ENCODE measurements around the gene UBE2E2. TPM values are rescaled to one million over a fixed set of nuclear protein-coding genes. Genes with fewer than 3 reads are reported as not detected.

Gene UBE2E2
- total and polyA plus RNA-seq, 4 donors, result 21.5 to 87.5 (median 29.0) TPM

DNA sequence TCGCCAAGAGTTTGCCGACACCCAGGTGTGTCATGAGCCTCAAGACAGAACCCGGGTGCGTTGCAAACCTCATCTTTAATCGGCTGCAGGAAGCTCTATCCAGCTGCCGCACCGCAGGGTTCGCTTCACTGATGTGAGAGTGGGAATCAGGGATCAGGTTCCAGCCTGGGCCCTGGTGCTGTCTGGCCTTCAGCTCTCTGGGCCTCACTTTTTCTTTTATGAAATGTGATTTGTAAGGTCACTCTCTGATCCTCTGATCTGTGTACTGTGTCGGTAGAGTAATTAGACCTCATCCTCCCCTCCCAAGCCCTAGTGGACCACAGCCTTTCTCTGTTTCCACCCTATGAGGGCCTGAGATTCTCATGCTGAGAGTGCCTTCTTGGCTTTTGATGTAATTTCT, 399.8 kb downstream of the UBE2E2 start:
- DNase-seq (no peak), ATAC-seq (ENCODE audit: insufficient read depth, low FRiP score) (no peak)
- H3K36me3 ChIP-seq (ENCODE audit: control insufficient read depth in 4 of 4, insufficient read depth in 4 of 4, low read length in 4 of 4), result no peaks in the 10 kb centered on the region
- H3K9ac ChIP-seq (ENCODE audit: insufficient read depth in 1 of 2, low read length in 2 of 2), result no peak overlapping the region
- H3K9me3 ChIP-seq (ENCODE audit: control insufficient read depth in 4 of 4, insufficient read depth in 3 of 4, low read length in 3 of 4), result no peaks in the 10 kb centered on the region
- no peaks in the 10 kb centered on the region for H3K27me3 ChIP-seq (ENCODE audit: control insufficient read depth in 3 of 3, insufficient read depth in 3 of 3, low read length in 2 of 3)
- no peak overlapping the region for H3K4me3 ChIP-seq
- H3K27ac ChIP-seq (ENCODE audit: low read depth in 1 of 2, low read length in 1 of 2), result no peak overlapping the region
- TF ChIP-seq, protein P1, sequence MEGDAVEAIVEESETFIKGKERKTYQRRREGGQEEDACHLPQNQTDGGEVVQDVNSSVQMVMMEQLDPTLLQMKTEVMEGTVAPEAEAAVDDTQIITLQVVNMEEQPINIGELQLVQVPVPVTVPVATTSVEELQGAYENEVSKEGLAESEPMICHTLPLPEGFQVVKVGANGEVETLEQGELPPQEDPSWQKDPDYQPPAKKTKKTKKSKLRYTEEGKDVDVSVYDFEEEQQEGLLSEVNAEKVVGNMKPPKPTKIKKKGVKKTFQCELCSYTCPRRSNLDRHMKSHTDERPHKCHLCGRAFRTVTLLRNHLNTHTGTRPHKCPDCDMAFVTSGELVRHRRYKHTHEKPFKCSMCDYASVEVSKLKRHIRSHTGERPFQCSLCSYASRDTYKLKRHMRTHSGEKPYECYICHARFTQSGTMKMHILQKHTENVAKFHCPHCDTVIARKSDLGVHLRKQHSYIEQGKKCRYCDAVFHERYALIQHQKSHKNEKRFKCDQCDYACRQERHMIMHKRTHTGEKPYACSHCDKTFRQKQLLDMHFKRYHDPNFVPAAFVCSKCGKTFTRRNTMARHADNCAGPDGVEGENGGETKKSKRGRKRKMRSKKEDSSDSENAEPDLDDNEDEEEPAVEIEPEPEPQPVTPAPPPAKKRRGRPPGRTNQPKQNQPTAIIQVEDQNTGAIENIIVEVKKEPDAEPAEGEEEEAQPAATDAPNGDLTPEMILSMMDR (IDR thresholded peaks at IDR 0.05; ENCODE audit: control extremely low read depth, extremely low read depth), result no peak
- WGBS, 2 donors, result 92 to 93% methylated on average over 9 of the region's 9 CpGs
- peaks cover 0 to 21% (median 3%) of the 10 kb centered on the region in 5 donors for H3K4me1 ChIP-seq (ENCODE audit: control insufficient read depth in 5 of 5, insufficient read depth in 5 of 5, low read length in 5 of 5)

- no peak for ATAC-seq (ENCODE audit: insufficient read depth, low FRiP score)
- no peaks in the 10 kb centered on the region for H3K36me3 ChIP-seq (ENCODE audit: control insufficient read depth in 4 of 4, insufficient read depth in 4 of 4, low read length in 4 of 4)
- H3K27me3 ChIP-seq (ENCODE audit: control insufficient read depth in 3 of 3, insufficient read depth in 3 of 3, low read length in 2 of 3), result no peaks in the 10 kb centered on the region
- no peak overlapping the region for H3K27ac ChIP-seq (ENCODE audit: low read depth in 1 of 2, low read length in 1 of 2)
- no peak overlapping the region for H3K4me3 ChIP-seq
- no peaks in the 10 kb centered on the region for H3K9me3 ChIP-seq (ENCODE audit: control insufficient read depth in 4 of 4, insufficient read depth in 3 of 4, low read length in 3 of 4)
- no peak overlapping the region for H3K9ac ChIP-seq (ENCODE audit: insufficient read depth in 1 of 2, low read length in 2 of 2)
- TF ChIP-seq, protein P1 (IDR thresholded peaks at IDR 0.05; ENCODE audit: control extremely low read depth, extremely low read depth), result no peak
- H3K4me1 ChIP-seq (ENCODE audit: control insufficient read depth in 5 of 5, insufficient read depth in 5 of 5, low read length in 5 of 5), result peaks cover 0 to 18% (median 6%) of the 10 kb centered on the region in 5 donors
- WGBS, 2 donors, result 76 to 88% methylated on average over 8 of the region's 8 CpGs
- peak in 2 of 3 donors; percentile 60 to 84 for DNase-seq
Observed at GRCh38 chr3:23607184-23607847, 404.2 kb downstream of the UBE2E2 start.

DNA sequence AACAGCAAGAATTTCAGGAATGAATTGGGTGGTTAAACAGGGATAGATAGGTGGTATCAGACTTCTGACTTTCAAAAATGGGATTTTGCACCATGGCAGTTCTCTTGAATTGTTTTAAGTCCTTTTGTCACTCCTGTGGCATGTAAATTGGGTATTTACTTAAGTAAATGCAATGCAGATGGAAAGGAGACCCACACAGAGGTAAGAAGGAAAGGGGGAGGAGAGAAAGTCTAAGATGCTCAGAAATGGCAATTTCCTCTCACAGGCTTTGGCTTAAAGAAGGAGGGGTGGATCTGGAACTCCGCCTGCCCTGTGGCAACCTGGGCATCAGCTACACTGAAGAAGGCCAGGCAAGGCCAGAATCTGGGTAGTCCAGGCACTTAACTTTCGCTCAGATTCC, 405.5 kb downstream of the UBE2E2 start:
- Histone ChIP-seq H3K36me3 (ENCODE audit: control insufficient read depth in 4 of 4, insufficient read depth in 4 of 4, low read length in 4 of 4) (no peaks in the 10 kb centered on the region), H3K4me1 (ENCODE audit: control insufficient read depth in 5 of 5, insufficient read depth in 5 of 5, low read length in 5 of 5) (peaks cover 0 to 22% (median 9%) of the 10 kb centered on the region in 5 donors), H3K9me3 (ENCODE audit: control insufficient read depth in 4 of 4, insufficient read depth in 3 of 4, low read length in 3 of 4) (no peaks in the 10 kb centered on the region), H3K27ac (ENCODE audit: low read depth in 1 of 2, low read length in 1 of 2) (no peak overlapping the region), H3K9ac (ENCODE audit: insufficient read depth in 1 of 2, low read length in 2 of 2) (no peak overlapping the region), H3K27me3 (ENCODE audit: control insufficient read depth in 3 of 3, insufficient read depth in 3 of 3, low read length in 2 of 3) (no peaks in the 10 kb centered on the region), H3K4me3 (no peak overlapping the region)
- DNase-seq (no peak), ATAC-seq (ENCODE audit: insufficient read depth, low FRiP score) (no peak)
- TF ChIP-seq, protein P1 (IDR thresholded peaks at IDR 0.05; ENCODE audit: control extremely low read depth, extremely low read depth), result no peak
- 94 to 95% methylated on average over 2 of the region's 2 CpGs for WGBS, 2 donors

Measured in lung (tissue), 12 donors.